ENCODE measurements around the gene METTL26. TPM values are rescaled to one million over a fixed set of nuclear protein-coding genes. Genes with fewer than 3 reads are reported as not detected.

Gene METTL26
- total RNA-seq, 1 experiment from 2014 or later, result 121 TPM

GRCh38 chr16:649631-650030 is 13.5 kb upstream of the METTL26 start:
- Mint-ChIP-seq H3K27ac (ENCODE audit: unreplicated experiment) (peak overlapping the region; percentile 47), H3K9me3 (ENCODE audit: low read depth, unreplicated experiment) (no peaks in the 10 kb centered on the region), H3K27me3 (ENCODE audit: unreplicated experiment) (no peaks in the 10 kb centered on the region), H3K4me3 (ENCODE audit: low read depth, unreplicated experiment) (peak overlapping the region; percentile 77), H3K36me3 (ENCODE audit: insufficient read depth, unreplicated experiment) (peaks cover 87% of the 10 kb centered on the region), H3K4me1 (ENCODE audit: low read depth, unreplicated experiment) (peaks cover 17% of the 10 kb centered on the region)
- no peak for DNase-seq
- no peak for TF ChIP-seq CTCF (IDR thresholded peaks at IDR 0.05; ENCODE audit: unreplicated experiment)
- BruUV-seq (replicated peaks), result TSS peak; percentile 21
- CTCF ChIA-PET, result interaction anchor here (0.5 to 0.9 kb wide), 3 partner anchors 12 to 78 kb away, joined by 3 read pairs; no protein-coding TSS in a partner anchor
- intact Hi-C loops (cut with micrococcal nuclease; ENCODE audit: unreplicated experiment), result no loop called here

- DNase-seq, result peak; percentile 97
- peaks cover 23% of the 10 kb centered on the region for H3K4me1 Mint-ChIP-seq (ENCODE audit: low read depth, unreplicated experiment)
- BruUV-seq (replicated peaks), result TSS peak; percentile 76
- peak within 1 kb of the TSS; percentile 77 for H3K4me3 Mint-ChIP-seq (ENCODE audit: low read depth, unreplicated experiment)
- H3K27ac Mint-ChIP-seq (ENCODE audit: unreplicated experiment), result peak within 1 kb of the TSS; percentile 82
- H3K36me3 Mint-ChIP-seq (ENCODE audit: insufficient read depth, unreplicated experiment), result peaks cover 87% of the 10 kb centered on the region
- no peaks in the 10 kb centered on the region for H3K9me3 Mint-ChIP-seq (ENCODE audit: low read depth, unreplicated experiment)
- intact Hi-C loops (cut with micrococcal nuclease; ENCODE audit: unreplicated experiment), result no loop called here
- CTCF ChIA-PET, result interaction anchor here (0.5 to 2.1 kb wide), 6 partner anchors 12 to 77 kb away, joined by 3 to 6 read pairs (median 3); partner anchors contain the start of genes METTL26 and RHOT2
- no peaks in the 10 kb centered on the region for H3K27me3 Mint-ChIP-seq (ENCODE audit: unreplicated experiment)
- no peak for TF ChIP-seq CTCF (IDR thresholded peaks at IDR 0.05; ENCODE audit: unreplicated experiment)
These were observed 12.9 kb upstream of the METTL26 start, which contains the start of gene WDR90 for GRCh38 chr16:648781-649589. TSS of gene WDR90 (plus strand) at chr16:649365. CDS start at chr16:649417, 52 bp downstream.

- intact Hi-C loops (cut with micrococcal nuclease; ENCODE audit: unreplicated experiment), result no loop called here
- DNase-seq, result peak; percentile 82
These were observed 12.1 kb upstream of the METTL26 start for GRCh38 chr16:648071-648780.

More at GRCh38 chr16:648071-648780, 12.1 kb upstream of the METTL26 start:
- BruUV-seq (replicated peaks), result no TSS peak
- peak; percentile 81 for TF ChIP-seq CTCF (IDR thresholded peaks at IDR 0.05; ENCODE audit: unreplicated experiment)
- Mint-ChIP-seq H3K4me1 (ENCODE audit: low read depth, unreplicated experiment) (peaks cover 30% of the 10 kb centered on the region), H3K27me3 (ENCODE audit: unreplicated experiment) (no peaks in the 10 kb centered on the region), H3K9me3 (ENCODE audit: low read depth, unreplicated experiment) (no peaks in the 10 kb centered on the region), H3K4me3 (ENCODE audit: low read depth, unreplicated experiment) (peak overlapping the region; percentile 77), H3K27ac (ENCODE audit: unreplicated experiment) (peak overlapping the region; percentile 82), H3K36me3 (ENCODE audit: insufficient read depth, unreplicated experiment) (peaks cover 87% of the 10 kb centered on the region)
- CTCF ChIA-PET, result interaction anchor here (0.5 to 2.1 kb wide), 6 partner anchors 12 to 247 kb away, joined by 3 to 6 read pairs (median 4); partner anchors contain the start of genes DECR2, METTL26 and RHOT2
